ENCODE data around the gene KCNJ2.

- TF ChIP-seq CTCF (IDR thresholded peaks at IDR 0.05; ENCODE audit: borderline replicate concordance, extremely low read depth, low read length, poor library complexity, severe bottlenecking): no peak
- no peak for TF ChIP-seq EZH2 (IDR thresholded peaks at IDR 0.05; ENCODE audit: borderline replicate concordance, low read depth, low read length, severe bottlenecking)
Measured at GRCh38 chr17:70153210-70153609, 16.1 kb upstream of the KCNJ2 start.

All from DND-41 (cell line).